ENCODE data around the gene QRFP.

The QRFP gene

GRCh38 chr9:130918826-130919558, 22.4 kb upstream of the QRFP start (continued):
- no peak for TF ChIP-seq ZNF354C (tag by site-specific recombination; IDR thresholded peaks at IDR 0.05; ENCODE audit: borderline replicate concordance, low read depth)
- TF ChIP-seq, protein P1, sequence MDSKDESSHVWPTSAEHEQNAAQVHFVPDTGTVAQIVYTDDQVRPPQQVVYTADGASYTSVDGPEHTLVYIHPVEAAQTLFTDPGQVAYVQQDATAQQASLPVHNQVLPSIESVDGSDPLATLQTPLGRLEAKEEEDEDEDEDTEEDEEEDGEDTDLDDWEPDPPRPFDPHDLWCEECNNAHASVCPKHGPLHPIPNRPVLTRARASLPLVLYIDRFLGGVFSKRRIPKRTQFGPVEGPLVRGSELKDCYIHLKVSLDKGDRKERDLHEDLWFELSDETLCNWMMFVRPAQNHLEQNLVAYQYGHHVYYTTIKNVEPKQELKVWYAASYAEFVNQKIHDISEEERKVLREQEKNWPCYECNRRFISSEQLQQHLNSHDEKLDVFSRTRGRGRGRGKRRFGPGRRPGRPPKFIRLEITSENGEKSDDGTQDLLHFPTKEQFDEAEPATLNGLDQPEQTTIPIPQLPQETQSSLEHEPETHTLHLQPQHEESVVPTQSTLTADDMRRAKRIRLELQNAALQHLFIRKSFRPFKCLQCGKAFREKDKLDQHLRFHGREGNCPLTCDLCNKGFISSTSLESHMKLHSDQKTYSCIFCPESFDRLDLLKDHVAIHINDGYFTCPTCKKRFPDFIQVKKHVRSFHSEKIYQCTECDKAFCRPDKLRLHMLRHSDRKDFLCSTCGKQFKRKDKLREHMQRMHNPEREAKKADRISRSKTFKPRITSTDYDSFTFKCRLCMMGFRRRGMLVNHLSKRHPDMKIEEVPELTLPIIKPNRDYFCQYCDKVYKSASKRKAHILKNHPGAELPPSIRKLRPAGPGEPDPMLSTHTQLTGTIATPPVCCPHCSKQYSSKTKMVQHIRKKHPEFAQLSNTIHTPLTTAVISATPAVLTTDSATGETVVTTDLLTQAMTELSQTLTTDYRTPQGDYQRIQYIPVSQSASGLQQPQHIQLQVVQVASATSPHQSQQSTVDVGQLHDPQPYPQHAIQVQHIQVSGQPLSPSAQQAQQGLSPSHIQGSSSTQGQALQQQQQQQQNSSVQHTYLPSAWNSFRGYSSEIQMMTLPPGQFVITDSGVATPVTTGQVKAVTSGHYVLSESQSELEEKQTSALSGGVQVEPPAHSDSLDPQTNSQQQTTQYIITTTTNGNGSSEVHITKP (tag by site-specific recombination; IDR thresholded peaks at IDR 0.05): no peak

- no peak overlapping the region for H3K27ac ChIP-seq (ENCODE audit: extremely low read depth, low read depth, low read length)
- no peak for TF ChIP-seq PRDM2 (tag by site-specific recombination; IDR thresholded peaks at IDR 0.05; ENCODE audit: borderline replicate concordance)
- no peak for TF ChIP-seq FEZF1 (tag by site-specific recombination; IDR thresholded peaks at IDR 0.05)
- TF ChIP-seq ZNF211 (tag by site-specific recombination; IDR thresholded peaks at IDR 0.05; ENCODE audit: low read depth): no peak
- TF ChIP-seq OVOL3 (tag by site-specific recombination; IDR thresholded peaks at IDR 0.05): no peak
- TF ChIP-seq ZNF843 (tag by site-specific recombination; IDR thresholded peaks at IDR 0.05): no peak
- TF ChIP-seq ZFHX2 (tag by site-specific recombination; conservative IDR thresholded peaks at IDR 0.05): no peak
- TF ChIP-seq GFI1B (tag by site-specific recombination; IDR thresholded peaks at IDR 0.05): no peak
- TF ChIP-seq ZNF830 (tag by site-specific recombination; IDR thresholded peaks at IDR 0.05; ENCODE audit: low read depth): no peak
- TF ChIP-seq BCL11B (tag by site-specific recombination; IDR thresholded peaks at IDR 0.05; ENCODE audit: low read depth): no peak
- TF ChIP-seq, protein P2, sequence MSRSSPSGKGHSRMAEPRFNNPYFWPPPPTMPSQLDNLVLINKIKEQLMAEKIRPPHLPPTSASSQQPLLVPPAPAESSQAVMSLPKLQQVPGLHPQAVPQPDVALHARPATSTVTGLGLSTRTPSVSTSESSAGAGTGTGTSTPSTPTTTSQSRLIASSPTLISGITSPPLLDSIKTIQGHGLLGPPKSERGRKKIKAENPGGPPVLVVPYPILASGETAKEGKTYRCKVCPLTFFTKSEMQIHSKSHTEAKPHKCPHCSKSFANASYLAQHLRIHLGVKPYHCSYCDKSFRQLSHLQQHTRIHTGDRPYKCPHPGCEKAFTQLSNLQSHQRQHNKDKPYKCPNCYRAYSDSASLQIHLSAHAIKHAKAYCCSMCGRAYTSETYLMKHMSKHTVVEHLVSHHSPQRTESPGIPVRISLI (tag by site-specific recombination; IDR thresholded peaks at IDR 0.05): no peak
- no peak for TF ChIP-seq ZNF37A (tag by site-specific recombination; IDR thresholded peaks at IDR 0.05)
- no peak for TF ChIP-seq ZNF585B (tag by site-specific recombination; IDR thresholded peaks at IDR 0.05)
- TF ChIP-seq, protein P3, sequence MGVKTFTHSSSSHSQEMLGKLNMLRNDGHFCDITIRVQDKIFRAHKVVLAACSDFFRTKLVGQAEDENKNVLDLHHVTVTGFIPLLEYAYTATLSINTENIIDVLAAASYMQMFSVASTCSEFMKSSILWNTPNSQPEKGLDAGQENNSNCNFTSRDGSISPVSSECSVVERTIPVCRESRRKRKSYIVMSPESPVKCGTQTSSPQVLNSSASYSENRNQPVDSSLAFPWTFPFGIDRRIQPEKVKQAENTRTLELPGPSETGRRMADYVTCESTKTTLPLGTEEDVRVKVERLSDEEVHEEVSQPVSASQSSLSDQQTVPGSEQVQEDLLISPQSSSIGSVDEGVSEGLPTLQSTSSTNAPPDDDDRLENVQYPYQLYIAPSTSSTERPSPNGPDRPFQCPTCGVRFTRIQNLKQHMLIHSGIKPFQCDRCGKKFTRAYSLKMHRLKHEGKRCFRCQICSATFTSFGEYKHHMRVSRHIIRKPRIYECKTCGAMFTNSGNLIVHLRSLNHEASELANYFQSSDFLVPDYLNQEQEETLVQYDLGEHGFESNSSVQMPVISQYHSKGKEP (tag by site-specific recombination; IDR thresholded peaks at IDR 0.05): no peak
- TF ChIP-seq RBAK (tag by site-specific recombination; IDR thresholded peaks at IDR 0.05): no peak
- no peak for TF ChIP-seq KLF9 (tag by site-specific recombination; IDR thresholded peaks at IDR 0.05; ENCODE audit: low read depth)
- TF ChIP-seq, protein P4, sequence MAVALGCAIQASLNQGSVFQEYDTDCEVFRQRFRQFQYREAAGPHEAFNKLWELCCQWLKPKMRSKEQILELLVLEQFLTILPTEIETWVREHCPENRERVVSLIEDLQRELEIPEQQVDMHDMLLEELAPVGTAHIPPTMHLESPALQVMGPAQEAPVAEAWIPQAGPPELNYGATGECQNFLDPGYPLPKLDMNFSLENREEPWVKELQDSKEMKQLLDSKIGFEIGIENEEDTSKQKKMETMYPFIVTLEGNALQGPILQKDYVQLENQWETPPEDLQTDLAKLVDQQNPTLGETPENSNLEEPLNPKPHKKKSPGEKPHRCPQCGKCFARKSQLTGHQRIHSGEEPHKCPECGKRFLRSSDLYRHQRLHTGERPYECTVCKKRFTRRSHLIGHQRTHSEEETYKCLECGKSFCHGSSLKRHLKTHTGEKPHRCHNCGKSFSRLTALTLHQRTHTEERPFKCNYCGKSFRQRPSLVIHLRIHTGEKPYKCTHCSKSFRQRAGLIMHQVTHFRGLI (tag by site-specific recombination; IDR thresholded peaks at IDR 0.05): no peak
- TF ChIP-seq ZNF24 (tag by site-specific recombination; IDR thresholded peaks at IDR 0.05): no peak
- TF ChIP-seq ZNF747 (tag by site-specific recombination; IDR thresholded peaks at IDR 0.05): no peak
- TF ChIP-seq SP3 (tag by site-specific recombination; IDR thresholded peaks at IDR 0.05): no peak
- H3K9me3 ChIP-seq (ENCODE audit: control insufficient read depth, insufficient read depth, low read depth, low read length): no peaks in the 10 kb centered on the region
- H3K4me3 ChIP-seq (ENCODE audit: low read depth, low read length): no peak overlapping the region
- POLR2A ChIA-PET: interaction anchor here (1.9 kb wide), 1 partner anchor 10 kb away, joined by 5 read pairs; no protein-coding TSS in a partner anchor
- CTCF ChIA-PET: interaction anchor here (0.7 to 1.5 kb wide), 4 partner anchors 10 to 234 kb away, joined by 3 to 7 read pairs (median 4); no protein-coding TSS in a partner anchor
- no peaks in the 10 kb centered on the region for H3K36me3 ChIP-seq (ENCODE audit: control insufficient read depth in 2 of 2, insufficient read depth in 1 of 2, low read length in 2 of 2)
- H3K4me1 ChIP-seq (ENCODE audit: control insufficient read depth, insufficient read depth, low read length): no peaks in the 10 kb centered on the region
These were observed 21.7 kb upstream of the QRFP start for GRCh38 chr9:130918101-130918825.

Measured in HEK293 (cell line).